AML-193 (cell line): Measurements from ENCODE around the gene TGFBRAP1.
"Not testable (repeated sequence)": the region's sequence is repeated elsewhere in the genome, so short reads cannot be mapped to it uniquely, and the experiment has no call there.

ENCODE experiments used
- DNase-seq, 2 experiments: peaks; one replicate each; lab custom pipeline; 2025; lab: John Stamatoyannopoulos, UW

TGFBRAP1 gene

GRCh38 chr2:105271393-105272045, 58.0 kb downstream of the TGFBRAP1 start:
- DNase-seq, result no peak

- DNase-seq, result no peak
Measured at GRCh38 chr2:105269426-105269825, 60.1 kb downstream of the TGFBRAP1 start.

GRCh38 chr2:105262651-105263091, 66.9 kb downstream of the TGFBRAP1 start:
- DNase-seq, result no peak

- DNase-seq, result no peak
Measured at GRCh38 chr2:105261061-105261460, 68.5 kb downstream of the TGFBRAP1 start.

GRCh38 chr2:105258835-105259350, 70.6 kb downstream of the TGFBRAP1 start:
- DNase-seq, result no peak

- no peak for DNase-seq
Measured at GRCh38 chr2:105257981-105258380, 71.6 kb downstream of the TGFBRAP1 start.

GRCh38 chr2:105256431-105257047, 73.0 kb downstream of the TGFBRAP1 start:
- no peak for DNase-seq

- no peak for DNase-seq
Measured at GRCh38 chr2:105255979-105256378, 73.6 kb downstream of the TGFBRAP1 start.

- DNase-seq, result no peak
Measured at GRCh38 chr2:105254531-105255210, 74.9 kb downstream of the TGFBRAP1 start.

- DNase-seq, result no peak
Measured at GRCh38 chr2:105252271-105252670, 77.3 kb downstream of the TGFBRAP1 start.

- DNase-seq, result not testable (repeated sequence)
Measured at GRCh38 chr2:105251016-105251648, 78.4 kb downstream of the TGFBRAP1 start.

GRCh38 chr2:105249891-105250290, 79.6 kb downstream of the TGFBRAP1 start:
- no peak for DNase-seq

- DNase-seq, result no peak
Measured at GRCh38 chr2:105249181-105249580, 80.4 kb downstream of the TGFBRAP1 start.

GRCh38 chr2:105248316-105249070, 81.0 kb downstream of the TGFBRAP1 start:
- DNase-seq, result no peak

- no peak for DNase-seq
Measured at GRCh38 chr2:105244451-105244850, 85.1 kb downstream of the TGFBRAP1 start.

- no peak for DNase-seq
Measured at GRCh38 chr2:105243961-105244360, 85.6 kb downstream of the TGFBRAP1 start.

- DNase-seq, result no peak
Measured at GRCh38 chr2:105242286-105242993, 87.1 kb downstream of the TGFBRAP1 start.

GRCh38 chr2:105241443-105241842, 88.1 kb downstream of the TGFBRAP1 start, which contains the start of gene GPR45:
TSS of gene GPR45 (plus strand) at chr2:105241743. CDS start at chr2:105241859, 116 bp downstream.
- DNase-seq, result no peak

GRCh38 chr2:105239924-105240323, 89.6 kb downstream of the TGFBRAP1 start:
- no peak for DNase-seq

- DNase-seq, result no peak
Measured at GRCh38 chr2:105238664-105239240, 90.8 kb downstream of the TGFBRAP1 start.
